ENCODE data around the gene MMP28. TPM values are rescaled to one million over a fixed set of nuclear protein-coding genes. Genes with fewer than 3 reads are reported as not detected.

The MMP28 gene
- total RNA-seq, 1 donor from 2014 or later: 3.5 TPM

- no peak for DNase-seq
Observed at GRCh38 chr17:35797918-35798317, 2.5 kb upstream of the MMP28 start.

GRCh38 chr17:35797370-35797769 is 1.9 kb upstream of the MMP28 start:
- DNase-seq: no peak

GRCh38 chr17:35796942-35797341 is 1.5 kb upstream of the MMP28 start:
- no peak for DNase-seq

- no peak for DNase-seq
Observed at GRCh38 chr17:35795871-35796265, 427 bp upstream of the MMP28 start.

GRCh38 chr17:35793257-35793656 is 2.2 kb downstream of the MMP28 start:
- no peak for DNase-seq

- no peak for DNase-seq
Observed at GRCh38 chr17:35791681-35792350, 3.6 kb downstream of the MMP28 start.

GRCh38 chr17:35790841-35791240 is 4.6 kb downstream of the MMP28 start:
- DNase-seq: no peak

- no peak for DNase-seq
Observed at GRCh38 chr17:35788477-35789368, 6.7 kb downstream of the MMP28 start.

- no peak for DNase-seq
Observed at GRCh38 chr17:35786941-35787432, 8.5 kb downstream of the MMP28 start.

- no peak for DNase-seq
Observed at GRCh38 chr17:35784895-35785294, 10.5 kb downstream of the MMP28 start.

GRCh38 chr17:35780950-35781349 is 14.5 kb downstream of the MMP28 start:
- no peak for DNase-seq

GRCh38 chr17:35778641-35779196 is 16.7 kb downstream of the MMP28 start:
- no peak for DNase-seq

GRCh38 chr17:35775583-35775982 is 19.9 kb downstream of the MMP28 start:
- DNase-seq: no peak

GRCh38 chr17:35775039-35775438 is 20.4 kb downstream of the MMP28 start:
- DNase-seq: no peak

- DNase-seq: peak; percentile 71
Observed at GRCh38 chr17:35774499-35774898, 20.9 kb downstream of the MMP28 start.

- DNase-seq: peak; percentile 48
Observed at GRCh38 chr17:35773679-35774425, 21.6 kb downstream of the MMP28 start.

- DNase-seq: no peak
Observed at GRCh38 chr17:35773129-35773528, 22.3 kb downstream of the MMP28 start.

GRCh38 chr17:35769895-35770486 is 25.4 kb downstream of the MMP28 start:
- DNase-seq: no peak

GRCh38 chr17:35768797-35769196 is 26.6 kb downstream of the MMP28 start:
- DNase-seq: no peak

GRCh38 chr17:35766903-35767510 is 28.4 kb downstream of the MMP28 start:
- peak; percentile 58 for DNase-seq

GRCh38 chr17:35766489-35766877 is 29.0 kb downstream of the MMP28 start:
- no peak for DNase-seq

All from tongue (tissue), 2 donors.